Astrocyte (in vitro differentiated cells and primary cell): ENCODE results near the gene KL. TPM values are rescaled to one million over a fixed set of nuclear protein-coding genes. Genes with fewer than 3 reads are reported as not detected.

Experiments used
- DNase-seq: peaks from one replicate; pipeline ENCODE4 v3.0.0-alpha.2; 2010; ENCODE audit warnings: low read depth
- FAIRE-seq: peaks from 2 replicates; lab custom pipeline; 2011; peaks lifted over from hg19 to GRCh38; lab: Jason Lieb, UNC
- H2AFZ ChIP-seq: 2 replicates; pipeline ENCODE4 v1.6.0; 2012; ENCODE audit warnings: low read depth, low read length, inconsistent platforms
- H3K27ac ChIP-seq: 2 replicates; pipeline ENCODE4 v1.5.1; 2011; ENCODE audit warnings: low read depth, low read length, inconsistent platforms
- H3K27me3 ChIP-seq: 2 replicates; pipeline ENCODE4 v1.6.0; 2011; ENCODE audit warnings: low read length, inconsistent platforms; ENCODE audit not compliant: insufficient read depth
- H3K36me3 ChIP-seq: 2 replicates; pipeline ENCODE4 v1.5.1; 2011; ENCODE audit warnings: low read length, inconsistent platforms; ENCODE audit not compliant: insufficient read depth
- H3K4me1 ChIP-seq: 2 replicates; pipeline ENCODE4 v1.5.1; 2011; ENCODE audit warnings: low read length, inconsistent platforms; ENCODE audit not compliant: insufficient read depth
- H3K4me2 ChIP-seq: 2 replicates; pipeline ENCODE4 v1.6.0; 2012; ENCODE audit warnings: low read length, inconsistent platforms
- H3K4me3 ChIP-seq: 2 replicates; pipeline ENCODE4 v1.5.1; 2011; ENCODE audit warnings: low read depth, mild to moderate bottlenecking, low read length, inconsistent platforms; ENCODE audit not compliant: insufficient read depth
- H3K79me2 ChIP-seq: 2 replicates; pipeline ENCODE4 v1.6.0; 2012; ENCODE audit warnings: mild to moderate bottlenecking, low read length, inconsistent platforms; ENCODE audit not compliant: insufficient read depth
- H3K9ac ChIP-seq: 2 replicates; pipeline ENCODE4 v1.6.0; 2012; ENCODE audit warnings: mild to moderate bottlenecking, low read length, inconsistent platforms
- H3K9me3 ChIP-seq: 2 replicates; pipeline ENCODE4 v1.5.1; 2012; ENCODE audit warnings: low read depth, mild to moderate bottlenecking, low read length, inconsistent platforms; ENCODE audit not compliant: insufficient read depth
- H4K20me1 ChIP-seq: 2 replicates; pipeline ENCODE4 v1.6.0; 2012; ENCODE audit warnings: low read length, inconsistent platforms; ENCODE audit not compliant: insufficient read depth
- H3K27ac Mint-ChIP-seq: one replicate; pipeline ENCODE4 v1.8.0; 2021; ENCODE audit warnings: mild to moderate bottlenecking, mixed read lengths; ENCODE audit not compliant: unreplicated experiment
- H3K27me3 Mint-ChIP-seq: one replicate; pipeline ENCODE4 v1.8.0; 2021; ENCODE audit warnings: low read depth, mixed read lengths; ENCODE audit not compliant: unreplicated experiment
- H3K36me3 Mint-ChIP-seq: one replicate; pipeline ENCODE4 v1.8.0; 2021; ENCODE audit warnings: low read depth, mixed read lengths; ENCODE audit not compliant: unreplicated experiment
- H3K4me1 Mint-ChIP-seq: one replicate; pipeline ENCODE4 v1.8.0; 2021; ENCODE audit warnings: low read depth, mixed read lengths; ENCODE audit not compliant: unreplicated experiment
- H3K4me3 Mint-ChIP-seq: one replicate; pipeline ENCODE4 v1.8.0; 2021; ENCODE audit warnings: mild to moderate bottlenecking, moderate library complexity, mixed read lengths; ENCODE audit not compliant: unreplicated experiment
- H3K9me3 Mint-ChIP-seq: one replicate; pipeline ENCODE4 v1.8.0; 2021; ENCODE audit warnings: mild to moderate bottlenecking, mixed read lengths; ENCODE audit not compliant: unreplicated experiment
- CTCF ChIP-seq: IDR thresholded peaks from 2 replicates; pipeline ENCODE4 v1.5.1; 2011; ENCODE audit warnings: low read depth, mild to moderate bottlenecking, inconsistent platforms, low read length, moderate library complexity; ENCODE audit not compliant: insufficient read depth
- EZH2 ChIP-seq: IDR thresholded peaks from 2 replicates; pipeline ENCODE4 v1.6.1; 2012; ENCODE audit warnings: mild to moderate bottlenecking, low read length, inconsistent platforms; ENCODE audit not compliant: insufficient read depth
- total RNA-seq: library from RNA; stranded (reverse); gene quantifications from 2 replicates; pipeline ENCODE4 v1.2.1, GENCODE V29; 2021

KL gene
- total RNA-seq, 1 donor from 2014 or later = 0.07 TPM

- TF ChIP-seq EZH2 (no peak), CTCF (no peak)
- H3K27me3 Mint-ChIP-seq = no peaks in the 10 kb centered on the region
- peaks cover 8% of the 10 kb centered on the region for H3K4me1 Mint-ChIP-seq
- Histone ChIP-seq H2AFZ (no peak overlapping the region), H3K27ac (no peak overlapping the region), H3K79me2 (no peaks in the 10 kb centered on the region), H3K9me3 (no peaks in the 10 kb centered on the region), H3K9ac (no peak overlapping the region), H3K27me3 (no peaks in the 10 kb centered on the region), H3K4me2 (no peak overlapping the region), H3K4me3 (no peak overlapping the region), H3K36me3 (no peaks in the 10 kb centered on the region), H4K20me1 (no peaks in the 10 kb centered on the region), H3K4me1 (peaks cover 4% of the 10 kb centered on the region)
- no peak overlapping the region for H3K27ac Mint-ChIP-seq
- no peak for DNase-seq
- FAIRE-seq = no peak
- no peaks in the 10 kb centered on the region for H3K9me3 Mint-ChIP-seq
- H3K36me3 Mint-ChIP-seq = peaks cover 2% of the 10 kb centered on the region
- no peak overlapping the region for H3K4me3 Mint-ChIP-seq
These were observed 33.9 kb downstream of the KL start for GRCh38 chr13:33050161-33050560.

- Mint-ChIP-seq H3K27me3 (no peaks in the 10 kb centered on the region), H3K4me3 (no peak overlapping the region), H3K4me1 (peaks cover 8% of the 10 kb centered on the region), H3K27ac (no peak overlapping the region), H3K9me3 (no peaks in the 10 kb centered on the region), H3K36me3 (peaks cover 2% of the 10 kb centered on the region)
- Histone ChIP-seq H3K4me2 (no peak overlapping the region), H3K9me3 (no peaks in the 10 kb centered on the region), H3K27me3 (no peaks in the 10 kb centered on the region), H3K4me1 (peaks cover 4% of the 10 kb centered on the region), H3K9ac (no peak overlapping the region), H2AFZ (no peak overlapping the region), H3K27ac (no peak overlapping the region), H3K79me2 (no peaks in the 10 kb centered on the region), H3K4me3 (no peak overlapping the region), H3K36me3 (no peaks in the 10 kb centered on the region), H4K20me1 (no peaks in the 10 kb centered on the region)
- FAIRE-seq = no peak
- no peak for DNase-seq
- TF ChIP-seq EZH2 = no peak
- TF ChIP-seq CTCF = no peak
These were observed 35.4 kb downstream of the KL start for GRCh38 chr13:33051632-33052031.

- DNase-seq (peak; percentile 76), FAIRE-seq (peak; percentile 26)
- Mint-ChIP-seq H3K4me1 (peaks cover 12% of the 10 kb centered on the region), H3K4me3 (no peak overlapping the region), H3K36me3 (peaks cover 2% of the 10 kb centered on the region), H3K27me3 (no peaks in the 10 kb centered on the region), H3K9me3 (no peaks in the 10 kb centered on the region), H3K27ac (no peak overlapping the region)
- Histone ChIP-seq H3K27me3 (no peaks in the 10 kb centered on the region), H3K4me1 (peaks cover 4% of the 10 kb centered on the region), H3K9ac (no peak overlapping the region), H3K36me3 (no peaks in the 10 kb centered on the region), H2AFZ (no peak overlapping the region), H3K4me2 (no peak overlapping the region), H3K27ac (no peak overlapping the region), H3K79me2 (no peaks in the 10 kb centered on the region), H4K20me1 (no peaks in the 10 kb centered on the region), H3K9me3 (no peaks in the 10 kb centered on the region), H3K4me3 (no peak overlapping the region)
- TF ChIP-seq EZH2 (no peak), CTCF (no peak)
These were observed 36.5 kb downstream of the KL start for GRCh38 chr13:33052506-33053280.
